ENCODE data around the gene CACNB4. TPM values are rescaled to one million over a fixed set of nuclear protein-coding genes. Genes with fewer than 3 reads are reported as not detected.

Gene CACNB4
- total and polyA plus RNA-seq, 9 of the 15 experiments (the other 6 are each of a cell fraction or from before 2014, with no cell fraction given), result 0.01 to 0.20 (median 0.04) TPM; not detected in 1

DNA sequence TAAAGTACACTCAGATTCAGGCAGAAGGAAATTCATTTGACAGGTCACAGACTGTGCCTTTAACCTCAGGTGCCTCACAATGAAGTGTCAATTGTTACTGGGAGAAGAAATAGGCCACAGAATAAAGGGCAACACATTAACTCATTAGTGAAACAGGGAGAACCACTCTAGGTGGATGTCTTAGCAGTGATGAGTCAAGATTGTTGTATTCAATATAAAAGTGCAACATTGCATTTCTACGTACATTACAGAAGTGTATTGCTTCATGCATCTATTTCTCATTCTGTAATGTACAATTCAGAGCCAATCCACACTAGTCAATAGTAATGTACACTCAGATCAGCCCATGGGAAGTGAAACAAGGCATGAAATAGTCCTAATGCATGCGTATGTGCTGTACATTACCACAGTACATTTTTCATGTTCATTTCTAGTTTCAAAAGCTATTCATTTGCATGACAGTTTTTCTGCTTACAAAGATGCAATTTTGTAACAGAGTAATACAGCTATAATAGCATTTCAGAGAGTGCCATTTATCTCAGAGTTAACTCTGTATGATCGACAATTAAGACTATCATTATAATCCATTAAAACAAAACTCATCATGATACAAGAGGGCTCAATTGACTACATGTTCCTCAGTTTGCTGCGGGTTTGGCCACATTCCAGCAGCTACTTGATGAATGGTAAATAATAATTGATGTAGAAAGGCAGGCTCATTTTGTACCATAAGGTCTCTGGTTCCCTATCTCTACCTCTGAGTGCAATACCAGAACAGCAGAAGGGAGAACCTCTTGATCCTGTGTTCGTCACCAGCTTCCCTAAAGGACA lies 258.4 kb downstream of the CACNB4 start (continued):
- TF ChIP-seq, protein P1, sequence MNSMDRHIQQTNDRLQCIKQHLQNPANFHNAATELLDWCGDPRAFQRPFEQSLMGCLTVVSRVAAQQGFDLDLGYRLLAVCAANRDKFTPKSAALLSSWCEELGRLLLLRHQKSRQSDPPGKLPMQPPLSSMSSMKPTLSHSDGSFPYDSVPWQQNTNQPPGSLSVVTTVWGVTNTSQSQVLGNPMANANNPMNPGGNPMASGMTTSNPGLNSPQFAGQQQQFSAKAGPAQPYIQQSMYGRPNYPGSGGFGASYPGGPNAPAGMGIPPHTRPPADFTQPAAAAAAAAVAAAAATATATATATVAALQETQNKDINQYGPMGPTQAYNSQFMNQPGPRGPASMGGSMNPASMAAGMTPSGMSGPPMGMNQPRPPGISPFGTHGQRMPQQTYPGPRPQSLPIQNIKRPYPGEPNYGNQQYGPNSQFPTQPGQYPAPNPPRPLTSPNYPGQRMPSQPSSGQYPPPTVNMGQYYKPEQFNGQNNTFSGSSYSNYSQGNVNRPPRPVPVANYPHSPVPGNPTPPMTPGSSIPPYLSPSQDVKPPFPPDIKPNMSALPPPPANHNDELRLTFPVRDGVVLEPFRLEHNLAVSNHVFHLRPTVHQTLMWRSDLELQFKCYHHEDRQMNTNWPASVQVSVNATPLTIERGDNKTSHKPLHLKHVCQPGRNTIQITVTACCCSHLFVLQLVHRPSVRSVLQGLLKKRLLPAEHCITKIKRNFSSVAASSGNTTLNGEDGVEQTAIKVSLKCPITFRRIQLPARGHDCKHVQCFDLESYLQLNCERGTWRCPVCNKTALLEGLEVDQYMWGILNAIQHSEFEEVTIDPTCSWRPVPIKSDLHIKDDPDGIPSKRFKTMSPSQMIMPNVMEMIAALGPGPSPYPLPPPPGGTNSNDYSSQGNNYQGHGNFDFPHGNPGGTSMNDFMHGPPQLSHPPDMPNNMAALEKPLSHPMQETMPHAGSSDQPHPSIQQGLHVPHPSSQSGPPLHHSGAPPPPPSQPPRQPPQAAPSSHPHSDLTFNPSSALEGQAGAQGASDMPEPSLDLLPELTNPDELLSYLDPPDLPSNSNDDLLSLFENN (IDR thresholded peaks at IDR 0.05; ENCODE audit: low read depth in 2 of 2, low read length in 2 of 2), result no peak
- peak; percentile 47; the same call in 1 of the 2 replicates for TF ChIP-seq MAFG (tag; conservative IDR thresholded peaks at IDR 0.05)

DNA sequence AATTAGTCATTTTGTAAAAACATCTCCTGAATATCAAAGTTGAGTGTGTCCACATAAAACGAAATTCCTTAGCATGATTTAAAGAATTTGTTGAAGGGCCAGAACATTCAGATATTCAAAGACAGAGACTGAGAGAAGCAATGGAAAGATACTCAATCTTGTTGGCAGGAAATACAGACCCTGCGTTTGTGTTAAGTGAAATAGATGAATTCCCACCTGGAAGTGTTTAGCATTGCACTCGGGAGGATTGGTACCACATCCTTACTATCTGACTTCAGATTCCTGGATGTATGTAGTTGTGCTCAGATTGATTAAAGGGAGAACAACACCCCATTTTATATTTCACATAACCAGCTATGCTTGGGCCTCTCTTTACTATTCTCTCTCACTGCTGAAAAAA lies 260.9 kb downstream of the CACNB4 start:
- BruUV-seq (replicated peaks), result no TSS peak
- Histone ChIP-seq H3K27ac (ENCODE audit: extremely low read depth, low read depth, low read length) (no peak overlapping the region), H3K79me2 (ENCODE audit: control insufficient read depth, insufficient read depth, low read length) (no peaks in the 10 kb centered on the region), H3K4me3 (no peak overlapping the region), H2AFZ (ENCODE audit: low read depth, low read length) (no peak overlapping the region), H3K9ac (ENCODE audit: insufficient read depth in 1 of 2, low read depth in 2 of 2, low read length in 2 of 2) (no peak overlapping the region), H3K4me2 (ENCODE audit: insufficient read depth, low read length) (no peak overlapping the region), H3K36me3 (ENCODE audit: control insufficient read depth, insufficient read depth, low read length) (no peaks in the 10 kb centered on the region), H3K9me1 (ENCODE audit: control insufficient read depth, insufficient read depth, low read length) (no peaks in the 10 kb centered on the region), H3K27me3 (ENCODE audit: control insufficient read depth in 2 of 2, insufficient read depth in 2 of 2, low read length in 2 of 2) (no peaks in the 10 kb centered on the region), H4K20me1 (replicated peaks; ENCODE audit: control insufficient read depth, insufficient read depth, low read length) (no peaks in the 10 kb centered on the region), H3K9me3 (replicated peaks; ENCODE audit: control insufficient read depth, insufficient read depth, low read depth, low read length) (no peaks in the 10 kb centered on the region), H3K4me1 (replicated peaks in 1 of 2; ENCODE audit: control insufficient read depth in 2 of 2, insufficient read depth in 2 of 2, low read length in 2 of 2) (no peaks in the 10 kb centered on the region)
- ChIA-PET POLR2A (interaction anchor here (0.6 to 3.2 kb wide), 3 partner anchors 10 to 216 kb away, joined by 3 to 10 read pairs (median 4); partner anchors contain the start of gene ARL5A), CTCF (ENCODE audit: low intra/inter-chr PET ratio) (no interaction called here)
- FAIRE-seq (no peak), ATAC-seq (no peak), DNase-seq (ENCODE audit: extremely low read depth in 1 of 4, low spot score in 3 of 4) (no peak)
- WGBS (ENCODE audit: insufficient coverage, low coverage, missing lambda C conversion rate), result 1% methylated on average over 3 of the region's 3 CpGs
- intact Hi-C loops (cut with micrococcal nuclease), result no loop called here
- in situ Hi-C loops (cut with MboI), result no loop called here
- TF ChIP-seq, protein P2, sequence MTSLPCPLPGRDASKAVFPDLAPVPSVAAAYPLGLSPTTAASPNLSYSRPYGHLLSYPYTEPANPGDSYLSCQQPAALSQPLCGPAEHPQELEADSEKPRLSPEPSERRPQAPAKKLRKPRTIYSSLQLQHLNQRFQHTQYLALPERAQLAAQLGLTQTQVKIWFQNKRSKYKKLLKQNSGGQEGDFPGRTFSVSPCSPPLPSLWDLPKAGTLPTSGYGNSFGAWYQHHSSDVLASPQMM (CRISPR knock-in tag; IDR thresholded peaks at IDR 0.05), result no peak
- TF ChIP-seq SIRT6 (IDR thresholded peaks at IDR 0.05; ENCODE audit: low read depth, low read length) (no peak), NCOA4 (IDR thresholded peaks at IDR 0.05; ENCODE audit: partially characterized antibody) (no peak), RNF2 (IDR thresholded peaks at IDR 0.05) (no peak), HSF4 (CRISPR knock-in tag; IDR thresholded peaks at IDR 0.05; ENCODE audit: borderline replicate concordance) (no peak), ZNF584 (CRISPR knock-in tag; IDR thresholded peaks at IDR 0.05; ENCODE audit: low read depth) (no peak), MIER1 (IDR thresholded peaks at IDR 0.05; ENCODE audit: low read depth) (no peak), ERF (CRISPR knock-in tag; IDR thresholded peaks at IDR 0.05) (no peak), ZNF436 (CRISPR knock-in tag; IDR thresholded peaks at IDR 0.05) (no peak), GATA2 (CRISPR knock-in tag; IDR thresholded peaks at IDR 0.05) (no peak)
- TF ChIP-seq, protein P3, sequence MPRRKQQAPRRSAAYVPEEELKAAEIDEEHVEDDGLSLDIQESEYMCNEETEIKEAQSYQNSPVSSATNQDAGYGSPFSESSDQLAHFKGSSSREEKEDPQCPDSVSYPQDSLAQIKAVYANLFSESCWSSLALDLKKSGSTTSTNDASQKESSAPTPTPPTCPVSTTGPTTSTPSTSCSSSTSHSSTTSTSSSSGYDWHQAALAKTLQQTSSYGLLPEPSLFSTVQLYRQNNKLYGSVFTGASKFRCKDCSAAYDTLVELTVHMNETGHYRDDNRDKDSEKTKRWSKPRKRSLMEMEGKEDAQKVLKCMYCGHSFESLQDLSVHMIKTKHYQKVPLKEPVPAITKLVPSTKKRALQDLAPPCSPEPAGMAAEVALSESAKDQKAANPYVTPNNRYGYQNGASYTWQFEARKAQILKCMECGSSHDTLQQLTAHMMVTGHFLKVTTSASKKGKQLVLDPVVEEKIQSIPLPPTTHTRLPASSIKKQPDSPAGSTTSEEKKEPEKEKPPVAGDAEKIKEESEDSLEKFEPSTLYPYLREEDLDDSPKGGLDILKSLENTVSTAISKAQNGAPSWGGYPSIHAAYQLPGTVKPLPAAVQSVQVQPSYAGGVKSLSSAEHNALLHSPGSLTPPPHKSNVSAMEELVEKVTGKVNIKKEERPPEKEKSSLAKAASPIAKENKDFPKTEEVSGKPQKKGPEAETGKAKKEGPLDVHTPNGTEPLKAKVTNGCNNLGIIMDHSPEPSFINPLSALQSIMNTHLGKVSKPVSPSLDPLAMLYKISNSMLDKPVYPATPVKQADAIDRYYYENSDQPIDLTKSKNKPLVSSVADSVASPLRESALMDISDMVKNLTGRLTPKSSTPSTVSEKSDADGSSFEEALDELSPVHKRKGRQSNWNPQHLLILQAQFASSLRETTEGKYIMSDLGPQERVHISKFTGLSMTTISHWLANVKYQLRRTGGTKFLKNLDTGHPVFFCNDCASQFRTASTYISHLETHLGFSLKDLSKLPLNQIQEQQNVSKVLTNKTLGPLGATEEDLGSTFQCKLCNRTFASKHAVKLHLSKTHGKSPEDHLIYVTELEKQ (CRISPR knock-in tag; IDR thresholded peaks at IDR 0.05), result no peak

All from K562 (cell line).